Lung (tissue), 12 donors: ENCODE data around the gene TSPAN32. TPM values are rescaled to one million over a fixed set of nuclear protein-coding genes. Genes with fewer than 3 reads are reported as not detected.
A peak's percentile ranks its signal among the peaks of the same experiment; 100 is the strongest.

Experiments
- ATAC-seq: fragments of 200-7000 bp; cut with Tn5 transposase; one replicate; pipeline ENCODE4 v1.9.1; 2020; ENCODE audit warnings: moderate number of reproducible peaks; ENCODE audit not compliant: insufficient read depth, low FRiP score
- DNase-seq, 3 donors: peaks; one replicate each; pipeline ENCODE4 v3.0.0-alpha.2; 2013 to 2017
- H3K27ac ChIP-seq, 2 donors: one replicate each; pipeline ENCODE4 v1.5.1; 2013; ENCODE audit warnings: mild to moderate bottlenecking in 2 of 2, moderate library complexity in 2 of 2, control low read depth in 1 of 2, inconsistent platforms in 1 of 2, low read depth in 1 of 2, low read length in 1 of 2
- H3K27me3 ChIP-seq, 3 donors: one replicate each; pipeline ENCODE4 v1.5.1; 2013; ENCODE audit warnings: low read length in 2 of 3; ENCODE audit not compliant: control insufficient read depth in 3 of 3, insufficient read depth in 3 of 3
- H3K36me3 ChIP-seq, 4 donors: one replicate each; pipeline ENCODE4 v1.5.1; 2013; ENCODE audit warnings: low read length in 4 of 4, mild to moderate bottlenecking in 1 of 4, moderate library complexity in 1 of 4; ENCODE audit not compliant: control insufficient read depth in 4 of 4, insufficient read depth in 4 of 4
- H3K4me1 ChIP-seq, 5 donors: one replicate each; pipeline ENCODE4 v1.5.1; 2013; ENCODE audit warnings: low read length in 5 of 5, mild to moderate bottlenecking in 2 of 5, moderate library complexity in 1 of 5; ENCODE audit not compliant: control insufficient read depth in 5 of 5, insufficient read depth in 5 of 5
- H3K4me3 ChIP-seq: one replicate; pipeline ENCODE4 v1.5.1; 2013; ENCODE audit warnings: mild to moderate bottlenecking, control low read depth, moderate library complexity
- H3K9ac ChIP-seq, 2 donors: one replicate each; pipeline ENCODE4 v1.5.1; 2013; ENCODE audit warnings: low read length in 2 of 2, control low read depth in 1 of 2; ENCODE audit not compliant: insufficient read depth in 1 of 2
- H3K9me3 ChIP-seq, 4 donors: one replicate each; pipeline ENCODE4 v1.5.1; 2013; ENCODE audit warnings: low read length in 3 of 4, mild to moderate bottlenecking in 1 of 4, moderate library complexity in 1 of 4; ENCODE audit not compliant: control insufficient read depth in 4 of 4, insufficient read depth in 3 of 4
- CTCF ChIP-seq: IDR thresholded peaks from 2 replicates; pipeline ENCODE4 v1.5.1; 2012; ENCODE audit warnings: mild to moderate bottlenecking; ENCODE audit errors: control extremely low read depth, extremely low read depth
- WGBS, 2 donors: extraction: QIAGEN DNeasy Blood & Tissue Kit; methylation state at CpG; one replicate each; pipeline ENCODE4 v1.1.7; 2013; 5-methylcytosine and 5-hydroxymethylcytosine counted together
- polyA plus RNA-seq, 2 donors: library from polyadenylated mRNA; stranded (reverse); fragments of 200-250 nt; gene quantifications; one replicate each; pipeline ENCODE4 v1.2.1, GENCODE V29; 2013
- total RNA-seq, 2 donors: library from RNA; depleted of rRNA in 1 of 2; stranded (reverse); fragments of >200 nt in 1 of 2; gene quantifications; one replicate each; pipeline ENCODE4 v1.2.1, GENCODE V29; 2014 to 2021
- donor health status: control.
- donor health status: control.
- donor health status: Bipolar disorder and iron deficiency.
- donor health status: healthy.
- donor health status: DM: yes; HTN: yes; CAD: no.

Gene TSPAN32
- total and polyA plus RNA-seq, 4 donors, result 6.1 to 7.6 (median 7.1) TPM

- peaks cover 7 to 28% (median 20%) of the 10 kb centered on the region in 3 donors for H3K27me3 ChIP-seq
- peak; percentile 17 for ATAC-seq
- peaks cover 0 to 18% (median 0%) of the 10 kb centered on the region in 5 donors for H3K4me1 ChIP-seq
- no peak overlapping the region for H3K4me3 ChIP-seq
- H3K9me3 ChIP-seq, result no peaks in the 10 kb centered on the region
- no peak overlapping the region for H3K27ac ChIP-seq
- WGBS, 2 donors, result 0 to 2% methylated on average over 24 to 28 of the region's 28 CpGs
- no peaks in the 10 kb centered on the region for H3K36me3 ChIP-seq
- no peak overlapping the region for H3K9ac ChIP-seq
- TF ChIP-seq CTCF, result no peak
- DNase-seq, result peak in 1 of 3 donors; percentile 17
Observed at GRCh38 chr11:2271077-2271326, 30.8 kb upstream of the TSPAN32 start.

- ATAC-seq (no peak), DNase-seq (peak in 1 of 3 donors; percentile 21)
- 29 to 35% methylated on average over 43 to 45 of the region's 45 CpGs for WGBS, 2 donors
- no peak overlapping the region for H3K4me3 ChIP-seq
- H3K4me1 ChIP-seq, result peaks cover 0 to 17% (median 0%) of the 10 kb centered on the region in 5 donors
- no peaks in the 10 kb centered on the region for H3K36me3 ChIP-seq
- peaks cover 7 to 28% (median 20%) of the 10 kb centered on the region in 3 donors for H3K27me3 ChIP-seq
- H3K9me3 ChIP-seq, result no peaks in the 10 kb centered on the region
- H3K27ac ChIP-seq, result no peak overlapping the region
- H3K9ac ChIP-seq, result no peak overlapping the region
- no peak for TF ChIP-seq CTCF
Observed at GRCh38 chr11:2271327-2272227, 30.2 kb upstream of the TSPAN32 start.

DNA sequence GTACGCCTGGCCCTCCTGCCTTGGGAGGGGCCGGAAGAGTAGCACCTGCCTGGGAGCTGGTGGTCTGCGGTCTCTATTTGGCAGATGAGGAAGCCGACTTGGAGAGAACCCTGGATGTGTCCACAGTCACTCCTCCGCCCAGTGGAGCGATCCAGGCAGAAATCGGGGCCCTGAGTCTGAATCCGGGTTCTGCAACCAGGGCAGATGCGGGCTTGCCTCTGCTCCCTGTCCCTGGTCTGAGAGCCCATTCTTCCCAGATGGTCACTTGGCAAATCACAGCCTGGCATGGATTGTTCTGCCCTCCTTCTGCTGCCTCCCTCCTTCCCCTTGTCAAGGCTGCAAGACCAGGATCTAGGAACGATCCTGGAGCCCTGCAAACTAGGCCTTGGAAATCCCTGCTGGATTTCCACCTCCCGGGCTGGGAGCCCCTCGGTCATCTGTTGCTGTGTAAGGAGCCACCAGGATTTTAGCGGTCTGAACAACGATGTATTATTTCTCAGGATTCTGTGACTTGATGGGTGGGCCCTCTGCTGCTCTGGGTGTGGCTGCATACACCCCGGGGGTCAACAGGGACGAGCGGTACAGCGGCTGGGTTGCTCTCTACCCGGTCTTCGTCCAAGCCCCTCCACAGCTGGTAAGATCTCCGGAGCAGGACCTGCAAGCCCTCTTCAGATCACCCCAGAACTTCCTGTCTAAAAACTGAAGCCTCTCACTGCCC lies 29.4 kb upstream of the TSPAN32 start:
- H3K9me3 ChIP-seq, result no peaks in the 10 kb centered on the region
- no peak overlapping the region for H3K27ac ChIP-seq
- H3K4me3 ChIP-seq, result no peak overlapping the region
- peak in 1 of 3 donors; percentile 6 for DNase-seq
- no peak for TF ChIP-seq CTCF
- H3K9ac ChIP-seq, result no peak overlapping the region
- H3K36me3 ChIP-seq, result no peaks in the 10 kb centered on the region
- peaks cover 0 to 17% (median 2%) of the 10 kb centered on the region in 5 donors for H3K4me1 ChIP-seq
- ATAC-seq, result no peak
- 85 to 94% methylated on average over 21 of the region's 21 CpGs for WGBS, 2 donors
- peaks cover 7 to 28% (median 20%) of the 10 kb centered on the region in 3 donors for H3K27me3 ChIP-seq
